ENCODE data around the gene DAGLB.
"Not testable (repeated sequence)": the region's sequence is repeated elsewhere in the genome, so short reads cannot be mapped to it uniquely, and the experiment has no call there.

Gene DAGLB

DNA sequence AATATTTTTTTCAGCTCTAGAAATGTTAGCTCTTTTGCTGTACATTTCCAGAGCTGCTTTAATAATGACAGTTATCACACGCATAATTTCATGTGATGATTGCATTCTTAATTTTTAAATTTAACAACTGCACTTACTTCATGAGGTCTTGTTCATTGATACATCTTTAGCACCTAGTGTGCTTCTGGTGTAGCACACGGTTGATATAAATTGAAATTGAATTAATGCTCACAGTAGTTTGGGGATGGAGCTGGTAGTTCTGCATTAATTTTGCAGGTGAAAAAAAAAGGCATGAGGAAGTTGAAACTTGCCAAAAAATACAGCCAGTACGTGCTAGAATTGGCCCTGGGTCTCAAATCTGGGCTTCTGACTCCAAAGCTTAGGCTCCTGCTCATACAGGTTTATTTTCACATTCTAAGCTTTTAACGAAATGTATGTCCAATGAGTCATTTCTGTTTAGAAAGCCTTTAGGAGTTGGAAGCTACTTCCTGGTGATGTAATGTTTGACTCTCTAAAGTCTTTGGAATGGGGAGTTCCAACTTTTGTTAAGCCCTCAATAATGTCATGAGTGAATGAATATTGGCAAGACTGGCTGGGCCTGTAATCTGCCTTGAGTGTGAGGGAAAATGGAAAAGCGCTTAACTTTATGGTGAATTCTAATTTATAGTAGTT, 62.5 kb downstream of the DAGLB start:
- TF ChIP-seq EZH2 (IDR thresholded peaks at IDR 0.05) (no peak), FOXP2 (optimal IDR thresholded peaks at IDR 0.05; ENCODE audit: control extremely low read depth, extremely low read length, insufficient read depth) (no peak), POLR2AphosphoS5 (IDR thresholded peaks at IDR 0.05; ENCODE audit: borderline replicate concordance, low read depth, low read length) (no peak)
- peaks cover 57% of the 10 kb centered on the region for H3K36me3 ChIP-seq (ENCODE audit: insufficient read depth, low read length)
- H3K9ac ChIP-seq (ENCODE audit: insufficient read length): no peak overlapping the region
- H3K4me3 ChIP-seq: no peak overlapping the region
- peak overlapping the region; percentile 26; the same call in 1 of the 2 replicates for H3K27ac ChIP-seq
- DNase-seq (ENCODE audit: low read depth, low spot score): no peak
- no peaks in the 10 kb centered on the region for H3K9me3 ChIP-seq (ENCODE audit: low read depth, low read length)

DNA sequence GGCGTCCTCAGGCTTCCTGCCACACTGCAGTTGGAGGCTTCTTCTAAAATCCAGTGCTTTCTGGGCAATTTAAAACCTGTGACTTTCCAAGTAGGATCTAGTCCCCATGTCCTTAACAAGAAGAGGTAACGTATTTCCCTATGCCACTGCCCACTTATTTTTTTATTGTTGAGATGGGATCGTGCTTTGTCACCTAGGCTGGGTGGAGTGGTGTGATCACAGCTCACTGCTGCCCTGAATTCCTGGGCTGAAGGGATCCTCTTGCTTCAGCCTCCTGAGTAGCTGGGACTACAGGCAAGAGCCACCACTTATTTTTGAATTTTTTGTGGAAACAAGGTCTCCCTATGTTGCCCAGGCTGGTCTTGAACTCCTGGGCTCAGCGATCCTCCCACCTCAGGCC, 63.4 kb downstream of the DAGLB start:
- Histone ChIP-seq H3K27ac (peak overlapping the region; percentile 46; the same call in 1 of the 2 replicates), H3K9me3 (ENCODE audit: low read depth, low read length) (no peaks in the 10 kb centered on the region), H3K9ac (ENCODE audit: insufficient read length) (no peak overlapping the region), H3K4me3 (no peak overlapping the region), H3K36me3 (ENCODE audit: insufficient read depth, low read length) (peaks cover 55% of the 10 kb centered on the region)
- TF ChIP-seq FOXP2 (optimal IDR thresholded peaks at IDR 0.05; ENCODE audit: control extremely low read depth, extremely low read length, insufficient read depth): no peak
- TF ChIP-seq EZH2 (IDR thresholded peaks at IDR 0.05): no peak
- TF ChIP-seq POLR2AphosphoS5 (IDR thresholded peaks at IDR 0.05; ENCODE audit: borderline replicate concordance, low read depth, low read length): no peak
- DNase-seq (ENCODE audit: low read depth, low spot score): no peak

DNA sequence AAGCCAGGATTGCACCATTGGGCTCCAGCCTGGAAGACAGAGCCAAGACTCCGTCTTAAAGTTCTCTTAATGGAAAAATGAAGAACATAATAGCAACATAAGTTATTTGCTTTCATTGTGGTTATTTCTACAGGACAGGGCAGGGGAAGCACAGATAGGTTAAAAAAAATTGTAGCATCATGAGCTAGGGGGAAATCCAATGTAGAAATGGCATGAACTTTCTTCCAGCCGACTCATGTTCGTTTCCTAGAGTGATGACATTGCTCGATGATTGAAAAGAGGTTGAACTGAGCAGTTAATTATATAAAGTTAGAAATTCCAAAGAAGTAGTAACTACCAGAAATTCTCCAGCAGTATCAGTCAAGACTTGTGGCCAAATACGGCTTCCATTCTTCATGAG, 64.9 kb downstream of the DAGLB start:
- no peak overlapping the region for H3K9ac ChIP-seq (ENCODE audit: insufficient read length)
- TF ChIP-seq POLR2AphosphoS5 (IDR thresholded peaks at IDR 0.05; ENCODE audit: borderline replicate concordance, low read depth, low read length): no peak
- TF ChIP-seq EZH2 (IDR thresholded peaks at IDR 0.05): no peak
- no peak for TF ChIP-seq FOXP2 (optimal IDR thresholded peaks at IDR 0.05; ENCODE audit: control extremely low read depth, extremely low read length, insufficient read depth)
- peaks cover 57% of the 10 kb centered on the region for H3K36me3 ChIP-seq (ENCODE audit: insufficient read depth, low read length)
- H3K4me3 ChIP-seq: no peak overlapping the region
- no peaks in the 10 kb centered on the region for H3K9me3 ChIP-seq (ENCODE audit: low read depth, low read length)
- no peak for DNase-seq (ENCODE audit: low read depth, low spot score)
- peak overlapping the region; percentile 56 for H3K27ac ChIP-seq

- DNase-seq (ENCODE audit: low read depth, low spot score): not testable (repeated sequence)
Measured at GRCh38 chr7:6381846-6382245, 65.9 kb downstream of the DAGLB start.

DNA sequence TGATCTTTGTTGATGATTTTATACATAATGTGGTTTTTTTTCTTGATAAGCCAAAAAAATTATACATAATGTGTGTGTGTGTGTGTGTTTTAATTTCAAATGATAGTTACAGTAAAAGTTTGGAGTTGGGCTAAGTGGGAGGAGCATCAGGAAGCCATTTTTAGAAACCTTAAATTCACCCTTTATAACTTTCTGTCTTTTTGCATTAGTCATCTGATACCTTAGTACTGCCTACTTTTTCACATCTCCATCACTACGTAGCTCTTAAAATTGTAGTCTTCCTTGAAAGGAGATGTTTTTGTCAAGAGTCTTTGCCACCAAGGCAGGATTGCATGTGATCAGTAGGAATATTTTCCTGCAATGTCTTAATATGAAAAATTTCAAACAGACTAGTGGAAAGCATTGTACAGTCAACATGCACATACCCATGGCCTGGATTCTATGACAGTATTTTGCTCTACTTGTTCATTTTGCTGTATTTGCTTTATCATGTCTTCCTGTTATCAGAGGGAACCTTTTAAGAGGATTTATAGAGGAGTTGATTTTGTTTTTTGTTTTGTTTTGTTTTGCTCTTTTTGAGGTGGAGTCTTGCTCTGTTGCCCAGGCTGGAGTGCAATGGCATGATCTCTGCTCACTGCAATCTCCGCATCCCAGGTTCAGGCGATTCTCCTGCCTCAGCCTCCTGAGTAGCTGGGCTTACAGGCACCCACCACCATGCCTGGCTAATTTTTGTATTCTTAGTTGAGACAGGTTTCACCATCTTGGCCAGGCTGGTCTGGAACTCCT, 67.3 kb downstream of the DAGLB start:
- no peak for DNase-seq (ENCODE audit: low read depth, low spot score)
- no peak for TF ChIP-seq FOXP2 (optimal IDR thresholded peaks at IDR 0.05; ENCODE audit: control extremely low read depth, extremely low read length, insufficient read depth)
- no peak for TF ChIP-seq EZH2 (IDR thresholded peaks at IDR 0.05)
- TF ChIP-seq POLR2AphosphoS5 (IDR thresholded peaks at IDR 0.05; ENCODE audit: borderline replicate concordance, low read depth, low read length): no peak
- H3K27ac ChIP-seq: peak overlapping the region; percentile 39; the same call in 1 of the 2 replicates
- no peak overlapping the region for H3K4me3 ChIP-seq
- H3K9ac ChIP-seq (ENCODE audit: insufficient read length): no peak overlapping the region
- no peaks in the 10 kb centered on the region for H3K9me3 ChIP-seq (ENCODE audit: low read depth, low read length)
- peaks cover 47% of the 10 kb centered on the region for H3K36me3 ChIP-seq (ENCODE audit: insufficient read depth, low read length)

More at GRCh38 chr7:6381846-6382245, 65.9 kb downstream of the DAGLB start:
- not testable (repeated sequence) for H3K9me3 ChIP-seq (ENCODE audit: low read depth, low read length); H3K4me3 ChIP-seq; H3K9ac ChIP-seq (ENCODE audit: insufficient read length)
- H3K27ac ChIP-seq: peak overlapping the region; percentile 12; the same call in 1 of the 2 replicates
- peaks cover 53% of the 10 kb centered on the region for H3K36me3 ChIP-seq (ENCODE audit: insufficient read depth, low read length)

DNA sequence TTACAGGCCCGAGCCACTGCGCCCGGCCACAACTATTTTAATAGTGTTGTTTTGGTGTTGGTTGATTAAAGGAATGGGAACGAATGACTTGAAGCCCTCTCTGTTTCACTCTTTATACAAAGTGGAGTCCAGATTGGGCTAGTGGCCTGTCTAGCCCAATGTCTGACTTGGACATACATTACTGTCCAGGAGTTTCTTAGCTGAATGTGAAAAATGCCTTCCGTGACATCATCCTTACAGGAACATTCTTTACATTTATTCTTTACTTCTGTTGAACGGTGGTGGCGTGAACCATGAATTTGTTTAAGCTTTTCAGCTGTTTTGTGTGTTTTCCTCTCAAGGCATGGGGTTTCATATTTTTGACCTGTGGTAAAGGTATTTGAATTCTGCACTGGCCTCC, 67.9 kb downstream of the DAGLB start:
- H3K9ac ChIP-seq (ENCODE audit: insufficient read length): no peak overlapping the region
- peaks cover 41% of the 10 kb centered on the region for H3K36me3 ChIP-seq (ENCODE audit: insufficient read depth, low read length)
- no peak for TF ChIP-seq EZH2 (IDR thresholded peaks at IDR 0.05)
- no peak for TF ChIP-seq POLR2AphosphoS5 (IDR thresholded peaks at IDR 0.05; ENCODE audit: borderline replicate concordance, low read depth, low read length)
- no peak for TF ChIP-seq FOXP2 (optimal IDR thresholded peaks at IDR 0.05; ENCODE audit: control extremely low read depth, extremely low read length, insufficient read depth)
- no peaks in the 10 kb centered on the region for H3K9me3 ChIP-seq (ENCODE audit: low read depth, low read length)
- no peak overlapping the region for H3K4me3 ChIP-seq
- DNase-seq (ENCODE audit: low read depth, low spot score): no peak
- no peak overlapping the region; the same call in 1 of the 2 replicates for H3K27ac ChIP-seq

DNA sequence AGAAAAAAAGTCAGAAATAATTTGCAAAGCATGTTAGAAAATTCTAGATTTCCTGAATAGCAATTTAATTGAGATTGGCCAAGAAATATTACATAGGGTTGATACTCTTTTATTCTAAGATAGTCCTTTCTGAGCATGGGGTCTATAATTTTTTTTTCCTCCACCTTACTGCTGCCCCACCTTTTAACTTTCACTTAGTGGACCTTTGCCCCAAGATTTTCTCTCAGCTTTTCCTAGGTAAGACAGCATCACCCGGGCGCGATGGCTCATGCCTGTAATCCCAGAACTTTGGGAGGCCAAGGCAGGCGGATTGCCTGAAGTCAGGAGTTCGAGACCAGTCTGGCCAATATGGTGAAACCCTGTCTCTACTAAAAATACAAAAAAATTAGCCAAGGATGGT, 69.2 kb downstream of the DAGLB start:
- H3K4me3 ChIP-seq; H3K9ac ChIP-seq (ENCODE audit: insufficient read length); DNase-seq (ENCODE audit: low read depth, low spot score); H3K27ac ChIP-seq; H3K9me3 ChIP-seq (ENCODE audit: low read depth, low read length): not testable (repeated sequence)
- H3K36me3 ChIP-seq (ENCODE audit: insufficient read depth, low read length): peaks cover 40% of the 10 kb centered on the region

GRCh38 chr7:6376820-6377219, 70.9 kb downstream of the DAGLB start:
- H3K27ac ChIP-seq: no peak overlapping the region
- H3K4me3 ChIP-seq: peak overlapping the region; percentile 45; the same call in 1 of the 2 replicates
- H3K36me3 ChIP-seq (ENCODE audit: insufficient read depth, low read length): peaks cover 35% of the 10 kb centered on the region
- DNase-seq (ENCODE audit: low read depth, low spot score): no peak
- TF ChIP-seq POLR2AphosphoS5 (IDR thresholded peaks at IDR 0.05; ENCODE audit: borderline replicate concordance, low read depth, low read length): no peak
- TF ChIP-seq EZH2 (IDR thresholded peaks at IDR 0.05): no peak
- TF ChIP-seq FOXP2 (optimal IDR thresholded peaks at IDR 0.05; ENCODE audit: control extremely low read depth, extremely low read length, insufficient read depth): no peak
- H3K9ac ChIP-seq (ENCODE audit: insufficient read length): peak overlapping the region; percentile 32
- H3K9me3 ChIP-seq (ENCODE audit: low read depth, low read length): no peaks in the 10 kb centered on the region

Data from SK-N-MC (cell line).